Measurements from ENCODE around the gene SMARCAL1.

The SMARCAL1 gene

GRCh38 chr2:216412022-216412999 lies at the start of gene SMARCAL1:
Gene SMARCAL1 (plus strand): TSS chr2:216412484. CDS start chr2:216414705, 2,221 bp downstream.
- H3K9me3 Mint-ChIP-seq: no peaks in the 10 kb centered on the region
- peaks cover 10% of the 10 kb centered on the region for H3K4me1 Mint-ChIP-seq (ENCODE audit: low read depth)
- H3K36me3 Mint-ChIP-seq (ENCODE audit: low read depth): peaks cover 28% of the 10 kb centered on the region
- peak within 1 kb of the TSS; percentile 93 for H3K27ac Mint-ChIP-seq
- intact Hi-C loops (cut with micrococcal nuclease): loop anchor here (1.0 to 5.0 kb wide), 2 partner anchors 86 to 300 kb away; partner anchors contain the start of gene RPL37A
- H3K4me3 Mint-ChIP-seq: peak within 1 kb of the TSS; percentile 96
- H3K27me3 Mint-ChIP-seq: peaks cover 2% of the 10 kb centered on the region

GRCh38 chr2:216362730-216363129 lies 49.6 kb upstream of the SMARCAL1 start:
- Mint-ChIP-seq H3K27ac (no peak overlapping the region), H3K27me3 (peaks cover 24% of the 10 kb centered on the region), H3K4me1 (ENCODE audit: low read depth) (peaks cover 6% of the 10 kb centered on the region), H3K36me3 (ENCODE audit: low read depth) (no peaks in the 10 kb centered on the region), H3K4me3 (no peak overlapping the region), H3K9me3 (no peaks in the 10 kb centered on the region)
- intact Hi-C loops (cut with micrococcal nuclease): no loop called here

GRCh38 chr2:216363221-216363620 lies 49.1 kb upstream of the SMARCAL1 start:
- H3K36me3 Mint-ChIP-seq (ENCODE audit: low read depth): no peaks in the 10 kb centered on the region
- no peaks in the 10 kb centered on the region for H3K9me3 Mint-ChIP-seq
- intact Hi-C loops (cut with micrococcal nuclease): no loop called here
- no peak overlapping the region for H3K4me3 Mint-ChIP-seq
- H3K4me1 Mint-ChIP-seq (ENCODE audit: low read depth): peaks cover 6% of the 10 kb centered on the region
- peaks cover 28% of the 10 kb centered on the region for H3K27me3 Mint-ChIP-seq
- no peak overlapping the region for H3K27ac Mint-ChIP-seq

GRCh38 chr2:216365518-216365917 lies 46.8 kb upstream of the SMARCAL1 start:
- peaks cover 47% of the 10 kb centered on the region for H3K27me3 Mint-ChIP-seq
- no peaks in the 10 kb centered on the region for H3K36me3 Mint-ChIP-seq (ENCODE audit: low read depth)

GRCh38 chr2:216366777-216367471 lies 45.4 kb upstream of the SMARCAL1 start:
- no peak overlapping the region for H3K4me3 Mint-ChIP-seq
- H3K27me3 Mint-ChIP-seq: peaks cover 58% of the 10 kb centered on the region
- peaks cover 12% of the 10 kb centered on the region for H3K4me1 Mint-ChIP-seq (ENCODE audit: low read depth)
- H3K27ac Mint-ChIP-seq: no peak overlapping the region
- no peaks in the 10 kb centered on the region for H3K9me3 Mint-ChIP-seq
- H3K36me3 Mint-ChIP-seq (ENCODE audit: low read depth): no peaks in the 10 kb centered on the region
- intact Hi-C loops (cut with micrococcal nuclease): no loop called here

More at GRCh38 chr2:216365518-216365917, 46.8 kb upstream of the SMARCAL1 start:
- Mint-ChIP-seq H3K9me3 (no peaks in the 10 kb centered on the region), H3K27ac (no peak overlapping the region), H3K4me3 (no peak overlapping the region), H3K4me1 (ENCODE audit: low read depth) (peaks cover 6% of the 10 kb centered on the region)
- intact Hi-C loops (cut with micrococcal nuclease): no loop called here

- no peaks in the 10 kb centered on the region for H3K9me3 Mint-ChIP-seq
- intact Hi-C loops (cut with micrococcal nuclease): no loop called here
- H3K27ac Mint-ChIP-seq: no peak overlapping the region
- H3K4me3 Mint-ChIP-seq: no peak overlapping the region
- H3K27me3 Mint-ChIP-seq: peaks cover 85% of the 10 kb centered on the region
- H3K4me1 Mint-ChIP-seq (ENCODE audit: low read depth): peaks cover 12% of the 10 kb centered on the region
- H3K36me3 Mint-ChIP-seq (ENCODE audit: low read depth): no peaks in the 10 kb centered on the region
Measured at GRCh38 chr2:216369821-216370220, 42.5 kb upstream of the SMARCAL1 start.

GRCh38 chr2:216370961-216371712 lies 41.1 kb upstream of the SMARCAL1 start:
- no peaks in the 10 kb centered on the region for H3K36me3 Mint-ChIP-seq (ENCODE audit: low read depth)
- no peak overlapping the region for H3K4me3 Mint-ChIP-seq
- peaks cover 80% of the 10 kb centered on the region for H3K27me3 Mint-ChIP-seq
- H3K27ac Mint-ChIP-seq: no peak overlapping the region
- H3K4me1 Mint-ChIP-seq (ENCODE audit: low read depth): peaks cover 12% of the 10 kb centered on the region
- intact Hi-C loops (cut with micrococcal nuclease): no loop called here
- H3K9me3 Mint-ChIP-seq: no peaks in the 10 kb centered on the region

GRCh38 chr2:216371721-216372702 lies 40.3 kb upstream of the SMARCAL1 start, which contains the start of gene MARCHF4:
Gene MARCHF4 (minus strand): TSS chr2:216372483. CDS start chr2:216370260, 2,223 bp downstream.
- Mint-ChIP-seq H3K9me3 (no peaks in the 10 kb centered on the region), H3K4me3 (no peak within 1 kb of the TSS), H3K27me3 (peaks cover 75% of the 10 kb centered on the region), H3K36me3 (ENCODE audit: low read depth) (no peaks in the 10 kb centered on the region), H3K4me1 (ENCODE audit: low read depth) (peaks cover 12% of the 10 kb centered on the region), H3K27ac (no peak within 1 kb of the TSS)
- intact Hi-C loops (cut with micrococcal nuclease): no loop called here

- no peaks in the 10 kb centered on the region for H3K36me3 Mint-ChIP-seq (ENCODE audit: low read depth)
- H3K27me3 Mint-ChIP-seq: peaks cover 72% of the 10 kb centered on the region
- H3K4me3 Mint-ChIP-seq: no peak overlapping the region
- intact Hi-C loops (cut with micrococcal nuclease): no loop called here
- H3K27ac Mint-ChIP-seq: no peak overlapping the region
- H3K4me1 Mint-ChIP-seq (ENCODE audit: low read depth): peaks cover 18% of the 10 kb centered on the region
- no peaks in the 10 kb centered on the region for H3K9me3 Mint-ChIP-seq
Measured at GRCh38 chr2:216372761-216373291, 39.5 kb upstream of the SMARCAL1 start.

GRCh38 chr2:216373896-216374295 lies 38.4 kb upstream of the SMARCAL1 start:
- intact Hi-C loops (cut with micrococcal nuclease): no loop called here
- H3K27me3 Mint-ChIP-seq: peaks cover 62% of the 10 kb centered on the region
- no peak overlapping the region for H3K4me3 Mint-ChIP-seq
- peaks cover 18% of the 10 kb centered on the region for H3K4me1 Mint-ChIP-seq (ENCODE audit: low read depth)
- no peak overlapping the region for H3K27ac Mint-ChIP-seq
- H3K9me3 Mint-ChIP-seq: no peaks in the 10 kb centered on the region
- H3K36me3 Mint-ChIP-seq (ENCODE audit: low read depth): no peaks in the 10 kb centered on the region

GRCh38 chr2:216375286-216375685 lies 37.0 kb upstream of the SMARCAL1 start:
- peaks cover 55% of the 10 kb centered on the region for H3K27me3 Mint-ChIP-seq
- no peak overlapping the region for H3K4me3 Mint-ChIP-seq
- no peak overlapping the region for H3K27ac Mint-ChIP-seq
- peaks cover 18% of the 10 kb centered on the region for H3K4me1 Mint-ChIP-seq (ENCODE audit: low read depth)
- H3K9me3 Mint-ChIP-seq: no peaks in the 10 kb centered on the region
- no peaks in the 10 kb centered on the region for H3K36me3 Mint-ChIP-seq (ENCODE audit: low read depth)
- intact Hi-C loops (cut with micrococcal nuclease): no loop called here

- H3K4me3 Mint-ChIP-seq: no peak overlapping the region
- no peak overlapping the region for H3K27ac Mint-ChIP-seq
- H3K9me3 Mint-ChIP-seq: no peaks in the 10 kb centered on the region
- H3K4me1 Mint-ChIP-seq (ENCODE audit: low read depth): peaks cover 6% of the 10 kb centered on the region
- H3K27me3 Mint-ChIP-seq: peaks cover 20% of the 10 kb centered on the region
- H3K36me3 Mint-ChIP-seq (ENCODE audit: low read depth): no peaks in the 10 kb centered on the region
- intact Hi-C loops (cut with micrococcal nuclease): no loop called here
Measured at GRCh38 chr2:216379977-216380376, 32.3 kb upstream of the SMARCAL1 start.
